Esophagus squamous epithelium (tissue), 4 donors: ENCODE data around the gene PARD3B.

ENCODE experiments used
- CTCF ChIP-seq, 6 experiments: fragments of 450-650 bp in 4 of 6; fragments of 200-600 bp in 2 of 6; sonication (generic) in 2 of 6; IDR thresholded peaks; one replicate each; pipeline ENCODE4 v1.5.1; 2016 to 2019; ENCODE audit warnings: antibody characterized with exemption in 6 of 6, mild to moderate bottlenecking in 4 of 6, moderate library complexity in 4 of 6
- POLR2A ChIP-seq, 4 donors: fragments of 450-650 bp; IDR thresholded peaks; one replicate each; pipeline ENCODE4 v1.6.1; 2017; ENCODE audit warnings: antibody characterized with exemption in 4 of 4, mild to moderate bottlenecking in 4 of 4, moderate library complexity in 3 of 4

- TF ChIP-seq CTCF (IDR thresholded peaks at IDR 0.05) (no peak), POLR2A (IDR thresholded peaks at IDR 0.05) (no peak)
These were observed 1048.6 kb downstream of the PARD3B start for GRCh38 chr2:205593891-205594290.
